GM12878 (cell line): ENCODE data around the gene MXI1. TPM values are rescaled to one million over a fixed set of nuclear protein-coding genes. Genes with fewer than 3 reads are reported as not detected.

Source experiments
- ATAC-seq: fragments of 200-7000 bp; cut with Tn5 transposase; 3 replicates; pipeline ENCODE4 v1.9.1; 2020; ENCODE audit warnings: mild to moderate bottlenecking, moderate library complexity
- BruUV-seq: library from RNA; stranded (reverse); fragments of 400-500 nt; replicated peaks from 2 replicates; lab custom pipeline; 2021; lab: Mats Ljungman, UMichigan
- CTCF ChIA-PET: fragments of 300-600 bp; sonication (Branson Sonifier 250); formaldehyde crosslinking; extraction: SDS; loops from one replicate; lab custom pipeline; 2021; ENCODE audit warnings: inconsistent platforms; lab: Yijun Ruan, JAX
- POLR2A ChIA-PET: fragments of 350-600 bp; formaldehyde crosslinking; extraction: SDS; loops from one replicate; lab custom pipeline; 2021; ENCODE audit warnings: inconsistent platforms; lab: Charles Lee
- RAD21 ChIA-PET: fragments of 300-600 bp; sonication (Branson Sonifier 250); formaldehyde crosslinking; loops from one replicate; lab custom pipeline; 2023; ENCODE audit warnings: antibody characterized with exemption; ENCODE audit not compliant: unreplicated experiment; lab: Charles Lee
- SMC1A ChIA-PET: fragments of 300-600 bp; sonication (Branson Sonifier 250); formaldehyde crosslinking; loops from one replicate; lab custom pipeline; 2023; ENCODE audit not compliant: unreplicated experiment, uncharacterized antibody; lab: Charles Lee
- DNase-seq: peaks from one replicate; pipeline ENCODE4 v3.0.0-alpha.2; 2011; ENCODE audit warnings: low read depth, low spot score
- FAIRE-seq: peaks from 3 replicates; lab custom pipeline; 2011; peaks lifted over from hg19 to GRCh38; lab: Jason Lieb, UNC
- H2AFZ ChIP-seq: 2 replicates; pipeline ENCODE4 v1.6.0; 2011; ENCODE audit warnings: low read depth, low read length, control low read depth; ENCODE audit not compliant: control insufficient read depth
- H3K27ac ChIP-seq: 2 replicates; pipeline ENCODE4 v1.5.1; 2011; ENCODE audit warnings: control low read depth; ENCODE audit not compliant: control insufficient read depth, insufficient read depth
- H3K27me3 ChIP-seq, 2 experiments: replicated peaks in 1 of 2; 2 replicates each; pipeline versions ENCODE4 v1.6.0 to v1.6.1; 2011; ENCODE audit warnings: low read length in 1 of 2; ENCODE audit not compliant: control insufficient read depth in 2 of 2, insufficient read depth in 2 of 2
- H3K36me3 ChIP-seq, 2 experiments: 2 replicates each; pipeline ENCODE4 v1.5.1; 2011; ENCODE audit warnings: low read length in 1 of 2; ENCODE audit not compliant: control insufficient read depth in 2 of 2, insufficient read depth in 2 of 2
- H3K4me1 ChIP-seq: 2 replicates; pipeline ENCODE4 v1.6.1; 2011; ENCODE audit warnings: mild to moderate bottlenecking, low read length, moderate library complexity, mixed read lengths; ENCODE audit not compliant: control insufficient read depth, insufficient read depth
- H3K4me2 ChIP-seq: 2 replicates; pipeline ENCODE4 v1.6.0; 2011; ENCODE audit warnings: control low read depth; ENCODE audit not compliant: control insufficient read depth, insufficient read depth
- H3K4me3 ChIP-seq: fragments of 200-600 bp; sonication (generic); 2 replicates; pipeline ENCODE4 v1.5.1; 2016
- H3K79me2 ChIP-seq: 2 replicates; pipeline ENCODE4 v1.6.0; 2011; ENCODE audit warnings: low read length; ENCODE audit not compliant: control insufficient read depth, insufficient read depth
- H3K9ac ChIP-seq: 2 replicates; pipeline ENCODE4 v1.8.0; 2011; ENCODE audit warnings: low read length, control low read depth, mixed read lengths; ENCODE audit not compliant: control insufficient read depth, insufficient read depth
- H3K9me3 ChIP-seq: replicated peaks from 3 replicates; pipeline ENCODE4 v1.5.1; 2011; ENCODE audit warnings: mild to moderate bottlenecking, low read length; ENCODE audit not compliant: control insufficient read depth, insufficient read depth
- H4K20me1 ChIP-seq: 2 replicates; pipeline ENCODE4 v1.6.0; 2011; ENCODE audit not compliant: control insufficient read depth, insufficient read depth
- BRCA1 ChIP-seq: IDR thresholded peaks from 2 replicates; pipeline ENCODE4 v1.6.1; 2011; ENCODE audit warnings: low read depth, low read length, improper control_type of control experiment
- CBX5 ChIP-seq: sonication (generic); IDR thresholded peaks from 2 replicates; pipeline ENCODE4 v1.6.1; 2016; ENCODE audit warnings: low read depth, moderate library complexity, mild to moderate bottlenecking, inconsistent platforms
- GATAD2B ChIP-seq: fragments of 450-650 bp; conservative IDR thresholded peaks from 2 replicates; pipeline ENCODE4 v1.6.1; 2017; ENCODE audit warnings: low read depth, mild to moderate bottlenecking, moderate library complexity
- IRF5 ChIP-seq: fragments of 450-650 bp; IDR thresholded peaks from 2 replicates; pipeline ENCODE4 v1.6.1; 2017; ENCODE audit warnings: borderline replicate concordance
- PAX5 ChIP-seq: IDR thresholded peaks from 2 replicates; pipeline ENCODE4 v1.6.1; 2011; ENCODE audit warnings: low read depth, low read length, borderline replicate concordance
- RELB ChIP-seq: fragments of 450-650 bp; IDR thresholded peaks from 2 replicates; pipeline ENCODE4 v1.6.1; 2017; ENCODE audit warnings: low read depth, mild to moderate bottlenecking, moderate library complexity
- ZBTB11 ChIP-seq: fragments of 450-650 bp; formaldehyde crosslinking; IDR thresholded peaks from 2 replicates; pipeline ENCODE4 v1.5.0; 2022; ENCODE audit warnings: mild to moderate bottlenecking, missing genetic modification characterization
- ZNF217 ChIP-seq: fragments of 450-650 bp; IDR thresholded peaks from 2 replicates; pipeline ENCODE4 v1.6.1; 2017; ENCODE audit warnings: antibody characterized with exemption, mild to moderate bottlenecking
- ZNF24 ChIP-seq: fragments of 450-650 bp; IDR thresholded peaks from 2 replicates; pipeline ENCODE4 v1.6.1; 2017; ENCODE audit warnings: antibody characterized with exemption, mild to moderate bottlenecking
- in situ Hi-C: fragments of 300-500 bp; cut with MboI; formaldehyde crosslinking; loops from 9 replicates; pipeline ENCODE4 v1.14.3; 2018; ENCODE audit warnings: mixed read lengths
- intact Hi-C: fragments of 100-400 bp; cut with micrococcal nuclease; formaldehyde crosslinking; loops from one replicate; pipeline ENCODE4 v1.14.2; 2022; ENCODE audit not compliant: unreplicated experiment
- polyA plus RNA-seq, 11 experiments: library from polyadenylated mRNA; depleted of rRNA in 4 of 11; unstranded in 6 of 11; stranded (reverse) in 5 of 11; fragments of >200 nt; fragmentation: Nextera tagmentation in 4 of 11; fragmentation: Illumina TruSeq in 1 of 11; extraction: Ambion mirVana in 4 of 11; extraction: Trizol in 1 of 11; gene quantifications; 1 replicate in 1 of 11; 2 replicates in 10 of 11; pipeline versions ENCODE4 v1.2.1 to v1.2.3, GENCODE V29; 2011 to 2016; ENCODE audit warnings: inconsistent platforms in 2 of 11, missing spikeins in 2 of 11, low read depth in 1 of 11
- total RNA-seq, 4 experiments: library from RNA; depleted of rRNA in 3 of 4; stranded (reverse); fragments of >200 nt in 3 of 4; fragmentation: Illumina TruSeq in 1 of 4; extraction: Trizol in 1 of 4; gene quantifications; 2 replicates each; pipeline versions ENCODE4 v1.2.1 to v1.2.3, GENCODE V29; 2013 to 2021

MXI1 gene
- total and polyA plus RNA-seq, 10 of the 15 experiments (the other 5 are each of a cell fraction or from before 2014, with no cell fraction given), result 0.23 to 8.0 (median 0.41) TPM

- H3K36me3 ChIP-seq, result no peaks in the 10 kb centered on the region
- H3K79me2 ChIP-seq, result no peaks in the 10 kb centered on the region
- RAD21 ChIA-PET, result no interaction called here
- no peak overlapping the region for H3K27ac ChIP-seq
- TF ChIP-seq ZNF217, result no peak
- no peak for TF ChIP-seq ZNF24
- TF ChIP-seq GATAD2B, result no peak
- no peak for TF ChIP-seq BRCA1
- TF ChIP-seq ZBTB11 (CRISPR knock-in tag), result no peak
- no peak for TF ChIP-seq CBX5
- TF ChIP-seq PAX5, result no peak
- no peak for TF ChIP-seq RELB
- TF ChIP-seq IRF5, result no peak
- H2AFZ ChIP-seq, result no peak overlapping the region
- no TSS peak for BruUV-seq
- CTCF ChIA-PET, result interaction anchor here (1.1 to 2.4 kb wide), 4 partner anchors 10 to 132 kb away, joined by 3 to 7 read pairs (median 6); no protein-coding TSS in a partner anchor
- H3K4me2 ChIP-seq, result no peak overlapping the region
- no peak overlapping the region for H3K4me3 ChIP-seq
- DNase-seq (no peak), ATAC-seq (no peak), FAIRE-seq (no peak)
- POLR2A ChIA-PET, result interaction anchor here (0.6 to 1.0 kb wide), 2 partner anchors 57 to 189 kb away, joined by 3 read pairs; no protein-coding TSS in a partner anchor
- peaks cover 0 to 3% of the 10 kb centered on the region in 2 experiments; a peak in 2 of 4 replicates for H3K27me3 ChIP-seq
- SMC1A ChIA-PET, result interaction anchor here (1.1 to 3.0 kb wide), 2 partner anchors 11 to 15 kb away, joined by 3 to 10 read pairs; no protein-coding TSS in a partner anchor
- in situ Hi-C loops (no loop called here), intact Hi-C loops (no loop called here)
- no peak overlapping the region for H3K9ac ChIP-seq
- no peaks in the 10 kb centered on the region for H4K20me1 ChIP-seq
- peaks cover 3% of the 10 kb centered on the region for H3K4me1 ChIP-seq
- H3K9me3 ChIP-seq, result no peaks in the 10 kb centered on the region
Observed at GRCh38 chr10:110268442-110268841, 61.0 kb downstream of the MXI1 start.
